ENCODE measurements around the gene FXYD6.

FXYD6 gene

GRCh38 chr11:117888139-117888566 lies 11.7 kb upstream of the FXYD6 start:
- H3K27ac ChIP-seq, result no peak overlapping the region
- DNase-seq (ENCODE audit: low spot score), result no peak
- TF ChIP-seq CTCF (conservative IDR thresholded peaks at IDR 0.05; ENCODE audit: low read depth), result no peak
- ChIA-PET CTCF (no interaction called here), POLR2A (ENCODE audit: low non-redundant PET) (no interaction called here)

- ChIA-PET POLR2A (ENCODE audit: low non-redundant PET) (no interaction called here), CTCF (no interaction called here)
- no peak for TF ChIP-seq CTCF (conservative IDR thresholded peaks at IDR 0.05; ENCODE audit: low read depth)
- no peak overlapping the region for H3K27ac ChIP-seq
- no peak for DNase-seq (ENCODE audit: low spot score)
Measured at GRCh38 chr11:117887431-117888138, 11.1 kb upstream of the FXYD6 start.

GRCh38 chr11:117885777-117886176 lies 9.3 kb upstream of the FXYD6 start:
- no peak for DNase-seq (ENCODE audit: low spot score)
- ChIA-PET CTCF (no interaction called here), POLR2A (ENCODE audit: low non-redundant PET) (no interaction called here)
- no peak overlapping the region for H3K27ac ChIP-seq
- no peak for TF ChIP-seq CTCF (conservative IDR thresholded peaks at IDR 0.05; ENCODE audit: low read depth)

- CTCF ChIA-PET, result no interaction called here
- TF ChIP-seq CTCF (conservative IDR thresholded peaks at IDR 0.05; ENCODE audit: low read depth), result no peak
- no peak for DNase-seq (ENCODE audit: low spot score)
- POLR2A ChIA-PET (ENCODE audit: low non-redundant PET), result no interaction called here
- H3K27ac ChIP-seq, result no peak overlapping the region
Measured at GRCh38 chr11:117884994-117885393, 8.5 kb upstream of the FXYD6 start.

- no peak for TF ChIP-seq CTCF (conservative IDR thresholded peaks at IDR 0.05; ENCODE audit: low read depth)
- H3K27ac ChIP-seq, result no peak overlapping the region
- ChIA-PET POLR2A (ENCODE audit: low non-redundant PET) (interaction anchor here (0.6 kb wide), 1 partner anchor 17 kb away, joined by 3 read pairs; no protein-coding TSS in a partner anchor), CTCF (interaction anchor here (1.7 kb wide), 1 partner anchor 64 kb away, joined by 4 read pairs; no protein-coding TSS in a partner anchor)
- DNase-seq (ENCODE audit: low spot score), result no peak
Measured at GRCh38 chr11:117883063-117883462, 6.6 kb upstream of the FXYD6 start.

- no peak overlapping the region for H3K27ac ChIP-seq
- CTCF ChIA-PET, result interaction anchor here (1.7 kb wide), 1 partner anchor 64 kb away, joined by 4 read pairs; no protein-coding TSS in a partner anchor
Measured at GRCh38 chr11:117882311-117882905, 6.0 kb upstream of the FXYD6 start.

More at GRCh38 chr11:117882311-117882905, 6.0 kb upstream of the FXYD6 start:
- no peak for DNase-seq (ENCODE audit: low spot score)
- POLR2A ChIA-PET (ENCODE audit: low non-redundant PET), result interaction anchor here (0.6 kb wide), 1 partner anchor 17 kb away, joined by 3 read pairs; no protein-coding TSS in a partner anchor
- no peak for TF ChIP-seq CTCF (conservative IDR thresholded peaks at IDR 0.05; ENCODE audit: low read depth)

Measured in RWPE1 (cell line).